Left renal pelvis (tissue), 4 donors: ENCODE measurements around the gene CARD14. TPM values are rescaled to one million over a fixed set of nuclear protein-coding genes. Genes with fewer than 3 reads are reported as not detected.
"Not testable (repeated sequence)": the region's sequence is repeated elsewhere in the genome, so short reads cannot be mapped to it uniquely, and the experiment has no call there.

Experiments
- DNase-seq, 4 donors: peaks; one replicate each; pipeline ENCODE4 v3.0.0-alpha.2; 2013; ENCODE audit warnings: low read depth in 4 of 4, low spot score in 3 of 4
- polyA plus RNA-seq, 4 donors: library from polyadenylated mRNA; unstranded; fragments of 120-200 nt; gene quantifications; one replicate each; pipeline ENCODE4 v1.2.1, GENCODE V29; 2013; ENCODE audit not compliant: insufficient read length in 4 of 4

The CARD14 gene
- polyA plus RNA-seq, 4 donors, result 0.59 to 3.5 (median 1.7) TPM

- DNase-seq, result no peak
These were observed 13.0 kb downstream of the CARD14 start for GRCh38 chr17:80182845-80183223.

- no peak for DNase-seq
These were observed 14.0 kb downstream of the CARD14 start for GRCh38 chr17:80183581-80184422.

- DNase-seq, result no peak
These were observed 14.5 kb downstream of the CARD14 start for GRCh38 chr17:80184423-80184714.

GRCh38 chr17:80185968-80186367, 16.1 kb downstream of the CARD14 start:
- no peak for DNase-seq

- DNase-seq, result no peak
These were observed 17.3 kb downstream of the CARD14 start for GRCh38 chr17:80187090-80187489.

- no peak for DNase-seq
These were observed 17.7 kb downstream of the CARD14 start for GRCh38 chr17:80187515-80187941.

- DNase-seq, result no peak
These were observed 19.8 kb downstream of the CARD14 start for GRCh38 chr17:80189611-80190010.

GRCh38 chr17:80190716-80191115, 20.9 kb downstream of the CARD14 start:
- no peak for DNase-seq

GRCh38 chr17:80191192-80191591, 21.4 kb downstream of the CARD14 start:
- no peak for DNase-seq

GRCh38 chr17:80191865-80192661, 22.2 kb downstream of the CARD14 start:
- DNase-seq, result no peak

- DNase-seq, result no peak
These were observed 25.3 kb downstream of the CARD14 start for GRCh38 chr17:80195141-80195540.

GRCh38 chr17:80195671-80196529, 26.1 kb downstream of the CARD14 start:
- no peak for DNase-seq

- no peak for DNase-seq
These were observed 26.8 kb downstream of the CARD14 start for GRCh38 chr17:80196652-80197051.

GRCh38 chr17:80198144-80198661, 28.4 kb downstream of the CARD14 start:
- peak in 1 of 4 donors; percentile 51 for DNase-seq

- DNase-seq, result not testable (repeated sequence)
These were observed 29.5 kb downstream of the CARD14 start for GRCh38 chr17:80199295-80199694.

- DNase-seq, result no peak
These were observed 31.6 kb downstream of the CARD14 start for GRCh38 chr17:80201446-80201845.

- DNase-seq, result no peak
These were observed 32.4 kb downstream of the CARD14 start for GRCh38 chr17:80202197-80202596.

GRCh38 chr17:80203471-80203963, 33.7 kb downstream of the CARD14 start:
- no peak for DNase-seq

- no peak for DNase-seq
These were observed 35.0 kb downstream of the CARD14 start for GRCh38 chr17:80204626-80205468.

- DNase-seq, result no peak
These were observed 36.0 kb downstream of the CARD14 start for GRCh38 chr17:80205811-80206210.
